ENCODE measurements around the gene SLC35E3.

Gene SLC35E3

GRCh38 chr12:68823696-68824095 is 77.7 kb downstream of the SLC35E3 start:
- no peak for TF ChIP-seq CTCF (IDR thresholded peaks at IDR 0.05; ENCODE audit: low read depth, low read length, missing control alignments)
- Histone ChIP-seq H3K27me3 (replicated peaks) (no peaks in the 10 kb centered on the region), H3K36me3 (replicated peaks) (peaks cover 71% of the 10 kb centered on the region), H3K27ac (peak overlapping the region; percentile 72), H3K4me3 (ENCODE audit: low read depth, low read length) (no peak overlapping the region)
- DNase-seq: peak; percentile 82
- in situ Hi-C loops (cut with HindIII; ENCODE audit: low pct_ligation_motif_present, low sequenced_read_pairs): no loop called here

GRCh38 chr12:68824131-68824530 is 78.2 kb downstream of the SLC35E3 start:
- Histone ChIP-seq H3K27ac (peak overlapping the region; percentile 72), H3K27me3 (replicated peaks) (no peaks in the 10 kb centered on the region), H3K4me3 (ENCODE audit: low read depth, low read length) (no peak overlapping the region), H3K36me3 (replicated peaks) (peaks cover 73% of the 10 kb centered on the region)
- no peak for DNase-seq
- in situ Hi-C loops (cut with HindIII; ENCODE audit: low pct_ligation_motif_present, low sequenced_read_pairs): no loop called here
- TF ChIP-seq CTCF (IDR thresholded peaks at IDR 0.05; ENCODE audit: low read depth, low read length, missing control alignments): no peak

GRCh38 chr12:68824597-68825250 is 78.7 kb downstream of the SLC35E3 start:
- Histone ChIP-seq H3K36me3 (replicated peaks) (peaks cover 71% of the 10 kb centered on the region), H3K4me3 (ENCODE audit: low read depth, low read length) (no peak overlapping the region), H3K27me3 (replicated peaks) (no peaks in the 10 kb centered on the region), H3K27ac (peak overlapping the region; percentile 72)
- DNase-seq: no peak
- no peak for TF ChIP-seq CTCF (IDR thresholded peaks at IDR 0.05; ENCODE audit: low read depth, low read length, missing control alignments)
- in situ Hi-C loops (cut with HindIII; ENCODE audit: low pct_ligation_motif_present, low sequenced_read_pairs): no loop called here

- in situ Hi-C loops (cut with HindIII; ENCODE audit: low pct_ligation_motif_present, low sequenced_read_pairs): no loop called here
- no peak overlapping the region for H3K4me3 ChIP-seq (ENCODE audit: low read depth, low read length)
- TF ChIP-seq CTCF (IDR thresholded peaks at IDR 0.05; ENCODE audit: low read depth, low read length, missing control alignments): no peak
- peak overlapping the region; percentile 57 for H3K27ac ChIP-seq
- DNase-seq: peak; percentile 29
- peaks cover 72% of the 10 kb centered on the region for H3K36me3 ChIP-seq (replicated peaks)
- no peaks in the 10 kb centered on the region for H3K27me3 ChIP-seq (replicated peaks)
These were observed 79.7 kb downstream of the SLC35E3 start for GRCh38 chr12:68825569-68826217.

DNA sequence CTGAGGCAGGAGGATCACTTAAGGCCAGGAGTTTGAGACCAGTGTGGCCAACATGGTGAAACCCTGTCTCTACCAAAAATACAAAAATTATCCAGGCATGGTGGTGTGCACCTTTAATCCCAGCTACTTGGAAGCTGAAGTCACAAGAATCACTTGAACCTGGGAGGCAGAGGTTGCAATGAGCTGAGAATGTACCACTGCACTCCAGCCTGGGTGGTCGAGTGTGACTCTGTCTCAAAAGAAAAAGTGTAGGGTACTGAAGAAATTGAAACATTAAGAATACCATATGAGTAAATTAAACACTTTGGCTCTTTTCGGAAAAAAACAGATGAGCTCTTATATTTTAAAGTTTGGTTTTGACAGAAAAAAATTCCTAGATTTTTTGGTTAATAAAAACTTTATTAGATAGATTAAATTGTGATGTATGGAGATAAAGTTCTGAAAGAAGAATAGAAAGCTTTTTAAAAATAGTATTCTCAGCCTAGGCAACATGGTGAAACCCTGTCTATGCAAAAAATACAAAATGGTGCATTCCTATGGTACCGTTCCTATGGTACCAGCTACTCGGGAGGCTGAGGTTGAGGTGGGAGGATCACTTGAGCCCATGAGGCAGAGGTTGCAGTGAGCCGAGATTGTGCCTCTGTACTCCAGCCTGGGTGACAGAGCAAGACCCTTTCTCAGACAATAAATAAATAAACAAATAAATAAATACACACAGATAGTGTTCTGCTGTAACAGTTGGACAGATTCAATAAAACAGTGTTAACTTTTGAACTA is 82.1 kb downstream of the SLC35E3 start:
- H3K27me3 ChIP-seq (replicated peaks): no peaks in the 10 kb centered on the region
- peak overlapping the region; percentile 20 for H3K27ac ChIP-seq
- in situ Hi-C loops (cut with HindIII; ENCODE audit: low pct_ligation_motif_present, low sequenced_read_pairs): no loop called here
- H3K36me3 ChIP-seq (replicated peaks): peaks cover 77% of the 10 kb centered on the region
- no peak for TF ChIP-seq CTCF (IDR thresholded peaks at IDR 0.05; ENCODE audit: low read depth, low read length, missing control alignments)
- DNase-seq: no peak
- no peak overlapping the region for H3K4me3 ChIP-seq (ENCODE audit: low read depth, low read length)
